ENCODE results near the gene SLC5A3.

SLC5A3 gene

GRCh38 chr21:34073032-34073748 lies at the start of gene SLC5A3, which contains the start of gene MRPS6:
TSS of gene SLC5A3 (plus strand) at chr21:34073578. CDS start at chr21:34095199, 21,621 bp downstream.
TSS of gene MRPS6 (plus strand) at chr21:34073578. CDS start at chr21:34073701, 123 bp downstream.
- DNase-seq, result peak; percentile 67 to 68

- no peak for DNase-seq
These were observed 49.5 kb upstream of the SLC5A3 start for GRCh38 chr21:34023691-34024373.

GRCh38 chr21:34024374-34024693 lies 49.0 kb upstream of the SLC5A3 start:
- DNase-seq, result no peak

GRCh38 chr21:34027721-34028461 lies 45.5 kb upstream of the SLC5A3 start:
- no peak for DNase-seq

- peak; percentile 29 to 37 for DNase-seq
These were observed 43.4 kb upstream of the SLC5A3 start for GRCh38 chr21:34029743-34030528.

DNA sequence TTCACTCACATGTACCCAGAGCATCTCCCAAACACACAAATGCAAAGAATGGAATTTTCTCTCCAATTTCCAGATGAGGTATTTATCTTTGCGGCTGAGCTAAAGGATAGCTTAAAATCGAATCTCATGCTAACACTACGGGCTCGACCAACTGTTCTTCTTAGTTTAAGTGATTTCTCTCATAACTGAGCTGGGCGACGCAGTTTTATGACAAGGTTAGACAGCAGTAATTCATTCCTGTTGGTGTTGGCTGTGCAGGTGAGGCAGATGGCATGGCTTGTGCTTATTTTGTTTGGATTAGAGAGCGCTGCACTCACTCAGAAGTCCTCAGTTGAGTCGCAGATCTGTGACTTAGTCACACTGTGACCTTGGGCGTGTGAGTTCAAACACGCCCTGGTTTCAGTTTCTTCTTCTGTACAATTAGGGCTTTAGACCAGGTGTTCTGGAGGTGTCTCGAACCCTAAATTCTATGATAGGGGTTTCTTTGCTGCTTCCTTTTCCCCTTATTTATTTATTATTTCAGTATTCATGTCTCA lies 41.5 kb upstream of the SLC5A3 start:
- no peak for DNase-seq

DNA sequence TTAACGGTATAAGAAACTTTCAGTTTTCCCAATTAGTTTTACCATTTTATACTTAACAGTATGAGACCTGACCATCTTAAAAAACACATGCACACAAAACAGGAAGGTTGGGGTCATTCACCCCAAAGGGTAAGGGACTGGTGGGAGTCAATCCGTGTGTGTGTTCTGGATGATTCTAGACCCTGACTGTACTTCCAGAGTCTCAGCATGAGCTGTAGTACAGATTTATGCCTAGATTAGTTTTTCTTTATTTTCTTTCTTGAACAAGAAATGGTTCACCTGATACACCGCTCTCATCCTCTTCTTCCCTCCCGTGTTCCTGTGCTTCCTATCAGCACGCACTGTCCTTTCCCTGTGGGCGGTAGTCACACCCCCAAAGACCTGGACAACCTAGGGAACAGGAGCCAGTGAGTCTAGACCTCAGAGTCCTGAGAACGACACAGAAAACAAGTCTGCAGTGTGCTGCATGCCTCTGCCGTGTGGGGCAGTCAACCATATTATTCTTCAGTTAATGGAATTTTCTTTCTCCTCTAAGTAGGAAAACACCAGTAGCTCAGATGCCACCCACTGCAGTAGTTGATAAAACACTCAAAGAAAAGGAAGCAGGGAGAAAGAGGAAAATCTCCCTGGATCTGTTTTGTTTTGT lies 38.9 kb upstream of the SLC5A3 start:
- DNase-seq, result no peak

GRCh38 chr21:34035619-34036354 lies 37.6 kb upstream of the SLC5A3 start:
- DNase-seq, result no peak

DNA sequence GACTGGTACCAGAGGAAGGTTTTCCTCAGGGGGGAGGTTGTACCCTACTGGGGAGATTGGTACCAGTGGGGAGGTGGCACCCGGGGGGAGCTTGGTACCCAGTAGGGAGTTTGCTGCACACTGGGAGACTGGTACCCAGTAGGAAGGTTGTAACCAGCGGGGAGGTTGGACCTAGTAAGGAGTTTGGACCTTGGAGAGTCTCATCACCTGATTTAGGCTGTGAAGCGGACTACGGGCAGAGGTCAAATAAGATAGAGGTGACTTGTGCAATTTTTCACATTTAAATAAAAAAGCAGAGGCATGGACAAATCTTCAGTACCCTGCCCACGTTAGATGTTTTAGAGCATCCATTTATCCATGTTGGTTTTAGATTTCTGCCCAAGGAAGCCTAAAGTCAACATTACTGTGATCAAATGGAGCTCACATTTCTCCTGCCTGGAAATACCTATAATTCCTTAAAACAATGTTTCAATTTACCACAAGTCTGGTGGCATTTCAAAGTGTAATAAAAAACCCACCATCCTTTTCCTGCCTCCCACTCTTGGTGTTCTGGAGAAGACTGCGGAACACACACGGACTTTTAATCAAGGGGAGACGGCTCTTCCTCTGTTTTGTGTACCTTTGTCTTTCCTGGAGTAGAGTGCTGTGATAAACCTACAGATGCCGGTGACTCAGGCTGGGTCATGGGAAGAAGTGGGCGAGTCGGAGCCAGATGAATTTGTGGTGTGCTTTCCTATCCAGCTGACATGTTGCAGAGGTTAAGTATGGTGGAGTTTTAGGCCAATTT lies 36.2 kb upstream of the SLC5A3 start:
- no peak for DNase-seq

DNA sequence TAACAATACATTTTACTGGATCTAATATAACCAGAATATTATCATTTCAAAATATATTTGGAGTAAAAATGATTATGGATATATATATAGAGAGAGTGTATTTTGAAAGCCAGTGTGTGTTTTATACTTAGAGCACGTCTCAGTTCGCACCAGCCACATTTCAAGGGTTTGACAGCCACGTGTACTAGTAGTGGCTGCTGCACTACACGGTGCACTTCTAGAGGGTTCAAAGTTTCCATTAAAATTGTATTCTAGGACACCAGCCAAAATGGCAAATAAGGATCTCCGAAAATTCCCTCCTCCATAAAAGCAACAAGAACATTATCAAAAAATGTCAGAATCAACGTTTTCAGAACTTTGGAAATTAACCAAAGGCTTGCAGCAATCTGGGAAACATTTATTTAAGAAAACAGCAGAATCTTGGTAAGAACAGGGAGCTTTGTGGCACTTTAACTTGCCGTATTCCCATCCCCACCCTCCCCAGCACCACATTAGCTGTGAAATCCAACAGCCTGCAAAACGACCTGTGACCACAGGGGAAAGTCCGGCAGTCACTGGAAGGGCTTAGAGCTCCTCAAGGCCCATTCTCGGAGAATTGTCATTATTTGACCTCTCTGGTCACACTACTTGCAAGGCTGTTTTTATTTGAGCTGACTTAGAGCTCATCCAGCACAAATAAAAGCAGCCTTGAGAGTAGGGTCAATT lies 33.5 kb upstream of the SLC5A3 start:
- DNase-seq, result no peak

- DNase-seq, result no peak
These were observed 30.6 kb upstream of the SLC5A3 start for GRCh38 chr21:34042735-34043134.

- no peak for DNase-seq
These were observed 30.0 kb upstream of the SLC5A3 start for GRCh38 chr21:34043333-34043732.

- no peak for DNase-seq
These were observed 26.5 kb upstream of the SLC5A3 start for GRCh38 chr21:34046917-34047316.

DNA sequence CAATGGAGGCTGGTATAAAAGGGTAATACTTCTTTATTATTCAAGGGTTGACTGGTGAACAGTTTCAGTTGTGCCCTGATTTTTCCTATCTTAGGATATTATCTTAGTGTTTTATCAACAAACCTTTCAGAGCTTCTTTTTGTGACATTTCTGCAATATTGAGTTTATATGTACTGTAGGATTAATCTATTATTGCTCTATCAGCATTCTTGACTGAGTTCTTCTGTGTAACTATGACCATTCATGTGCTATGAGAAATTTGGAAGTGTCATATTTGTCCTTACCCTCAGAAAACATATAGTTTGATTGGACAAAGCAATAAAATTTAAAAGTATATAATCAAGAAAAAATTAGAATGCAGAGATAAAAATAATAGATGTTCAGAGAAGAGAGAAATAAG lies 25.5 kb upstream of the SLC5A3 start:
- DNase-seq, result no peak

DNA sequence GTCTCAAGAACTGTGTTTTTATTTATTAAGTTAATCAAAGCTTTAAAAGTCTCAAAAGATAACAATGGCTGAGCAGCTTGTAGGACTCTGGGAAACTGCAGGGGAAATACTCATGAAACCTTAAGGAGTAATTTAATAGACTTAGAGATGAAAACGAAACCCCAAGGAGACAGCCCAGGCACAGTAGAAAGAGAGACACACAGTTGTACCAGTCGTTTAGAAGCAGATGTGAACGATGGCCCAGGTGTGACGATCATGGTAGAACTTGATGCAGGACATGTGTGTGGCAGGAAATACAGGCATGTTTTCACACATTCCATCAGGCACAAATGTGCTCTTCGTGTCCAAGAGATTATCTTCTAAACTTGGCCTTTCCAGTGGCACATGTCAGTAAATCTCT lies 21.2 kb upstream of the SLC5A3 start:
- no peak for DNase-seq

DNA sequence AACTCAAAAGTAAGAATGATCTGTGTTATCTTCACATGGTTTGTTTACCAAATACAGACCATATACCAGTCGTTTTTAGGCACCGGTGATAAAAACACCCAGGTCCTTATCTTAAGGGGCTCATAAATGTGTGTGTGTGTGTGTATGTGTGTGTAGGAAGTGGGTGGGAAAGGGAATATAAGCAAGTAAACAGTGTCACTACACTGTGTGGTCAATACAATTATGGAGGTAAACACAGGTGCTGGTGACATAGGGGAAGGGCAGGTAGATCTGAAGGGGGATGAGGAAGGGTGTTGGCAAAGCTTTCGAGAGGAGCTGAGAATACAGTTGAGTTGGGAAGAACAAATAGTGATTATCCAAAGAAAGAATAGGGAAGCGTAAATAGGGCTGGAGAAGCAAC lies 19.1 kb upstream of the SLC5A3 start:
- no peak for DNase-seq

DNA sequence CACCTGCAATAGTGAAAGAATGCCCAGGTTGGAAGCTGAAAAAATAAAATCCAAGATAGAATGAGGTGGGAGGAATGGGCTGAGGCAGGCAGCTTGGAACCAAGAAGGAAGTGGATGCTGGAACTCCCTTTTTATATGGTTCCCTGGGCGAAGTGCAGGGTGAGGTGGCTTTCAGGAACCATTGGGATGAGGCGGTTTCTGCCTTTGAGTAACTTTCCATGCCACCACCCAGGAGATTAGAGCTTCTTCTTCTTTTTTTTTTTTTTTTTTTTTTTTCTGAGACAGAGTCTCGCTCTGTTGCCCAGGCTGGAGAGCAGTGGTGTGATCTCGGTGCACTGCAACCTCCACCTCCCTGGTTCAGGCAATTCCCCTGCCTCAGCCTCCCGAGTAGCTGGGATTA lies 17.8 kb upstream of the SLC5A3 start:
- no peak for DNase-seq

GRCh38 chr21:34061983-34062382 lies 11.4 kb upstream of the SLC5A3 start:
- DNase-seq, result no peak

DNA sequence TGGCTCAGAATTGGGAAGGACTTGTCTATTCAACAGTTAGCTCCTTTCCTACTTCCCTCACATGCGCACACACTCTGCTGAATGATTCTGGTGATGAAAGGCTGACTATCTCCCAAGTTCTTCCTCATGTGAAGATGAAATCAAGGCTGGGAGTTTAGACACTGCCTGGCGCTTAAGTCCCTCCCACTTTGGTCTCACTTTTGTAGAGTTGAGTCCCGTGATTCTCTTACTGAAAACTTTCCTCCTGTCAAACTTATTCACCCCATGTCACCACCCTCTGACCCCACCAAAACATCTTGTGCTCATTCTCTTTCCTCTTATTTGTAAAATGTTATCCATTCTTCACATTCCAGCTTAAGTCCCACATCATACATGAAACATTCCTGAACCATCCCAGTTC lies 8.4 kb upstream of the SLC5A3 start:
- DNase-seq, result no peak

GRCh38 chr21:34071683-34072082 lies 1.7 kb upstream of the SLC5A3 start:
- no peak for DNase-seq

Measured in stimulated activated CD4-positive, alpha-beta T cell treated with anti-CD3 and anti-CD28 coated beads, Interleukin-2, amount 100 ng/mL, for 48 hours (primary cell).